Neural cell (in vitro differentiated cells): ENCODE measurements around the gene F5. TPM values are rescaled to one million over a fixed set of nuclear protein-coding genes. Genes with fewer than 3 reads are reported as not detected.

ENCODE experiments used
- H2AFZ ChIP-seq: fragments of 200-600, 300-800 bp; sonication (generic), shearing (Covaris generic); 2 replicates; pipeline ENCODE4 v1.6.0; 2014; ENCODE audit warnings: low read depth, mild to moderate bottlenecking, antibody characterized with exemption, low read length, moderate library complexity
- H3F3A ChIP-seq: fragments of 200-600 bp; shearing (Covaris generic); 2 replicates; pipeline ENCODE4 v1.6.1; 2016; ENCODE audit warnings: mild to moderate bottlenecking, moderate library complexity, mixed read lengths, antibody characterized with exemption, low read length; ENCODE audit not compliant: insufficient read depth, poor library complexity, severe bottlenecking
- H3K27ac ChIP-seq: fragments of 200-600, 300-800 bp; sonication (generic), shearing (Covaris generic); 2 replicates; pipeline ENCODE4 v1.5.1; 2014; ENCODE audit warnings: mild to moderate bottlenecking, low read length, moderate library complexity
- H3K27me3 ChIP-seq: fragments of 300-800, 200-600 bp; sonication (generic), shearing (Covaris generic); 2 replicates; pipeline ENCODE4 v1.6.0; 2014; ENCODE audit warnings: mild to moderate bottlenecking, low read depth, low read length, moderate library complexity; ENCODE audit not compliant: insufficient read depth
- H3K36me3 ChIP-seq: fragments of 300-800, 200-600 bp; sonication (generic), shearing (Covaris generic); 2 replicates; pipeline ENCODE4 v1.5.1; 2014; ENCODE audit warnings: mild to moderate bottlenecking, antibody characterized with exemption, low read length, moderate library complexity; ENCODE audit not compliant: insufficient read depth
- H3K4me2 ChIP-seq: fragments of 300-800, 200-600 bp; sonication (generic), shearing (Covaris generic); 2 replicates; pipeline ENCODE4 v1.6.0; 2014; ENCODE audit warnings: mild to moderate bottlenecking, low read length
- H3K4me3 ChIP-seq: fragments of 300-800, 200-600 bp; sonication (generic), shearing (Covaris generic); 2 replicates; pipeline ENCODE4 v1.5.1; 2014; ENCODE audit warnings: mild to moderate bottlenecking, low read length, moderate library complexity
- H3K79me2 ChIP-seq: fragments of 200-600 bp; shearing (Covaris generic); replicated peaks from 2 replicates; pipeline ENCODE4 v1.6.0; 2014; ENCODE audit warnings: mild to moderate bottlenecking, low read length, moderate library complexity; ENCODE audit not compliant: insufficient read depth
- H3K9ac ChIP-seq: fragments of 300-800, 200-600 bp; sonication (generic), shearing (Covaris generic); 2 replicates; pipeline ENCODE4 v1.6.1; 2016; ENCODE audit warnings: mild to moderate bottlenecking, low read length, mixed read lengths
- H3K9me2 ChIP-seq: fragments of 200-600 bp; shearing (Covaris generic); 2 replicates; pipeline ENCODE4 v1.6.1; 2016; ENCODE audit warnings: mild to moderate bottlenecking, low read length, mixed read lengths; ENCODE audit not compliant: insufficient read depth
- H3K9me3 ChIP-seq: fragments of 200-600, 300-800 bp; sonication (generic), shearing (Covaris generic); 2 replicates; pipeline ENCODE4 v1.6.1; 2016; ENCODE audit warnings: mild to moderate bottlenecking, mixed run types, low read length, moderate library complexity, mixed read lengths
- H4K20me1 ChIP-seq: fragments of 200-600 bp; shearing (Covaris generic); 2 replicates; pipeline ENCODE4 v1.6.1; 2016; ENCODE audit warnings: mild to moderate bottlenecking, mixed run types; ENCODE audit not compliant: insufficient read depth
- EP300 ChIP-seq: fragments of 450-650 bp; conservative IDR thresholded peaks from 2 replicates; pipeline ENCODE4 v1.6.1; 2014; ENCODE audit warnings: antibody characterized with exemption, mild to moderate bottlenecking, moderate library complexity; ENCODE audit not compliant: poor library complexity, severe bottlenecking
- EZH2 ChIP-seq: fragments of 200-600, 300-800 bp; shearing (Covaris generic), sonication (generic); IDR thresholded peaks from 2 replicates; pipeline ENCODE4 v1.6.1; 2014; ENCODE audit warnings: antibody characterized with exemption, low read length, borderline replicate concordance, mild to moderate bottlenecking; ENCODE audit not compliant: insufficient read depth, poor library complexity, severe bottlenecking
- MXI1 ChIP-seq: fragments of 450-650 bp; conservative IDR thresholded peaks from 2 replicates; pipeline ENCODE4 v1.6.1; 2014; ENCODE audit warnings: antibody characterized with exemption, mild to moderate bottlenecking; ENCODE audit not compliant: poor library complexity, severe bottlenecking
- POLR2AphosphoS5 ChIP-seq: IDR thresholded peaks from 2 replicates; pipeline ENCODE4 v1.6.1; 2012
- RAD21 ChIP-seq: fragments of 450-650 bp; conservative IDR thresholded peaks from 2 replicates; pipeline ENCODE4 v1.6.1; 2014; ENCODE audit warnings: antibody characterized with exemption, mild to moderate bottlenecking, moderate library complexity
- REST ChIP-seq: IDR thresholded peaks from 2 replicates; pipeline ENCODE4 v1.6.1; 2012; ENCODE audit warnings: borderline replicate concordance
- SMC3 ChIP-seq: fragments of 450-650 bp; conservative IDR thresholded peaks from 2 replicates; pipeline ENCODE4 v1.6.1; 2014; ENCODE audit warnings: antibody characterized with exemption, mild to moderate bottlenecking, moderate library complexity; ENCODE audit not compliant: poor library complexity
- TAF1 ChIP-seq: IDR thresholded peaks from 2 replicates; pipeline ENCODE4 v1.6.1; 2012; ENCODE audit warnings: low read depth
- polyA plus RNA-seq: library from polyadenylated mRNA; depleted of rRNA; stranded (reverse); fragments of >200 nt; gene quantifications from 2 replicates; pipeline ENCODE4 v1.2.3, GENCODE V29; 2014
- TF ChIP-seq, protein P1 (sequence below): fragments of 450-650 bp; IDR thresholded peaks from 2 replicates; pipeline ENCODE4 v1.5.1; 2014; ENCODE audit warnings: antibody characterized with exemption, mild to moderate bottlenecking, moderate library complexity; ENCODE audit not compliant: poor library complexity, severe bottlenecking

The F5 gene
- polyA plus RNA-seq, 1 donor from 2014 or later, result not detected

DNA sequence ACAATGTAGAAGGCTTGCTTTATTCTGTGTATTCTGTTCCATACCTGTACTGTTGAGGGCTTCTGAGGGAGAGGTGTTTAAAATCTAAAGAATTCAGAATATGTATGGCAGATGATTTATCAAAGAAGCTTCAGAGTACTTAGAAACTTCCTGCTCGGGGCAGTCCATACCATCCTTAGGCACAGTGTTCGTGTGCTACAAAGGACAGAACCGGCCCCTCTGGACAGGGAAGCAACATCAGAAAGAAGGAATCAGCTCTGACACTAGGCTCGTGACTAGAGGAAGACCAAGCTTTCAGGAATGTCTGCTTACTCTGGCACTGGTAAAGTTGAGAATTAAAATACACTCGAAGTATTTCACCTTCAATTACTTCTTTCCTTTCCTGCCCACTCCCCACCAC, 29.5 kb upstream of the F5 start:
- Histone ChIP-seq H3K4me2 (no peak overlapping the region), H3K9me3 (no peaks in the 10 kb centered on the region), H3K4me3 (no peak overlapping the region), H3K9me2 (no peaks in the 10 kb centered on the region), H2AFZ (no peak overlapping the region), H3K79me2 (no peaks in the 10 kb centered on the region), H3F3A (no peaks in the 10 kb centered on the region), H3K9ac (no peak overlapping the region), H3K36me3 (no peaks in the 10 kb centered on the region), H3K27me3 (no peaks in the 10 kb centered on the region), H4K20me1 (no peaks in the 10 kb centered on the region), H3K27ac (no peak overlapping the region)
- TF ChIP-seq RAD21 (no peak), TAF1 (no peak), MXI1 (no peak), REST (no peak), SMC3 (no peak), EP300 (no peak), POLR2AphosphoS5 (no peak), EZH2 (no peak)
- TF ChIP-seq, protein P1, sequence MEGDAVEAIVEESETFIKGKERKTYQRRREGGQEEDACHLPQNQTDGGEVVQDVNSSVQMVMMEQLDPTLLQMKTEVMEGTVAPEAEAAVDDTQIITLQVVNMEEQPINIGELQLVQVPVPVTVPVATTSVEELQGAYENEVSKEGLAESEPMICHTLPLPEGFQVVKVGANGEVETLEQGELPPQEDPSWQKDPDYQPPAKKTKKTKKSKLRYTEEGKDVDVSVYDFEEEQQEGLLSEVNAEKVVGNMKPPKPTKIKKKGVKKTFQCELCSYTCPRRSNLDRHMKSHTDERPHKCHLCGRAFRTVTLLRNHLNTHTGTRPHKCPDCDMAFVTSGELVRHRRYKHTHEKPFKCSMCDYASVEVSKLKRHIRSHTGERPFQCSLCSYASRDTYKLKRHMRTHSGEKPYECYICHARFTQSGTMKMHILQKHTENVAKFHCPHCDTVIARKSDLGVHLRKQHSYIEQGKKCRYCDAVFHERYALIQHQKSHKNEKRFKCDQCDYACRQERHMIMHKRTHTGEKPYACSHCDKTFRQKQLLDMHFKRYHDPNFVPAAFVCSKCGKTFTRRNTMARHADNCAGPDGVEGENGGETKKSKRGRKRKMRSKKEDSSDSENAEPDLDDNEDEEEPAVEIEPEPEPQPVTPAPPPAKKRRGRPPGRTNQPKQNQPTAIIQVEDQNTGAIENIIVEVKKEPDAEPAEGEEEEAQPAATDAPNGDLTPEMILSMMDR, result no peak

- H3K9me2 ChIP-seq, result no peaks in the 10 kb centered on the region
- H3K27me3 ChIP-seq, result no peaks in the 10 kb centered on the region
- H3K27ac ChIP-seq, result no peak overlapping the region
- H4K20me1 ChIP-seq, result no peaks in the 10 kb centered on the region
- H3K9ac ChIP-seq, result no peak overlapping the region
- no peak overlapping the region for H3K4me2 ChIP-seq
- H3K9me3 ChIP-seq, result no peaks in the 10 kb centered on the region
- TF ChIP-seq RAD21 (no peak), SMC3 (no peak), EZH2 (no peak), MXI1 (no peak), REST (no peak)
- no peaks in the 10 kb centered on the region for H3K79me2 ChIP-seq
- no peak overlapping the region for H2AFZ ChIP-seq
- H3F3A ChIP-seq, result no peaks in the 10 kb centered on the region
- no peak overlapping the region for H3K4me3 ChIP-seq
- no peaks in the 10 kb centered on the region for H3K36me3 ChIP-seq
Observed at GRCh38 chr1:169610858-169611257, 24.6 kb upstream of the F5 start.
